GF-D8 (cell line): ENCODE data around the gene ANGPT4.
"Not testable (repeated sequence)": the region's sequence is repeated elsewhere in the genome, so short reads cannot be mapped to it uniquely, and the experiment has no call there.

Experiments
- DNase-seq: peaks from one replicate; lab custom pipeline; 2025; lab: John Stamatoyannopoulos, UW

The ANGPT4 gene

DNA sequence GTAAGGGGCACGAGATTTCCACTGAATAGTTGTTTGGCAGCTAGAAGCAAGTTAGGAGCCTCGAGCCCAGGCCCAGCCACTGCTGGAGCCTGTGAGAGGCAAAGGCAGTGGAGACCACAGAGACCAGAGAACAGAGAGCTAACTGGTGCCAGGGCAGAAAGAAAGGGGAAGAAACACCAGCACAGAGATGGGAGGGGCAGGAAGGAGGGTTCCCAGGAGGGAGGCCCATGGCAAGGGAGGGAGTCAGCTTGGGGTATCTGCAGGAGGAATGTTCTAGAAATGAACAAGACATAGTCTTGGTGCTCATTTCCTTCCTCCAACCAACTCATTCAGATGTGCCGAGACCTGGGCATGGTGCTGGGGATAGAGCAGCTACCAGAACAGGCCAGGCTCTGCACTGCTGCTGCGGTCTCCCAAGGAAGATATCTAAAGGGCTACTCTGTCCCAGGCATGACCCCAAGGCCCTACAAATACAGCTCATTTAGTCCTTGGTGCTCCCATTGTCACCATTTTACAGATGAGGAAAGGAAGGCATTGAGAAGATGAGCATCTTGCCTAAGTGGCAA lies 10.7 kb downstream of the ANGPT4 start:
- peak; percentile 29 for DNase-seq

DNA sequence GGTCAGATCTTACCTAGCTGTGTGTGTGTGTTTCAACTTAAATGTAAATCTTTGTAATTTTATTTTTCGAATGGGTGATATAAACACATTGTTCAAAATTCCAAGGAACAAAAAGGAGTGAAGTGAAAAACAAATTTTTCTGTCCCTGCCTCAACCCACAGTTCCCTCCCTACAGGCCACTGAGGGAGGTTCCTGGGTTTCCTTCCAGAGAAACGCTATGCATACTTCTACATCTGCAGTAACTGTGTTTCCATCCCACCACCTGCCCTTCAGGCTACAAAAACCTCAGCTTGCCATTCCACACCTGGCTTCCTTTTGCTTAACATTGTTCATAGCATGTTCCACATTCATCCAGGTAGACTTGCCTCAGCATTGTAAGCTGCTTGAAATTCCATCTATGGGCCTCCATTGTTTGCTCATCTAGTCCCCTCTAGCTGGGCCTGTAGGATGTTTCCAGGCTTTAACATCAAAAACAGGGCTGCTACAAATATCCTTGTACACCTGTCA lies 12.0 kb downstream of the ANGPT4 start:
- DNase-seq, result no peak

DNA sequence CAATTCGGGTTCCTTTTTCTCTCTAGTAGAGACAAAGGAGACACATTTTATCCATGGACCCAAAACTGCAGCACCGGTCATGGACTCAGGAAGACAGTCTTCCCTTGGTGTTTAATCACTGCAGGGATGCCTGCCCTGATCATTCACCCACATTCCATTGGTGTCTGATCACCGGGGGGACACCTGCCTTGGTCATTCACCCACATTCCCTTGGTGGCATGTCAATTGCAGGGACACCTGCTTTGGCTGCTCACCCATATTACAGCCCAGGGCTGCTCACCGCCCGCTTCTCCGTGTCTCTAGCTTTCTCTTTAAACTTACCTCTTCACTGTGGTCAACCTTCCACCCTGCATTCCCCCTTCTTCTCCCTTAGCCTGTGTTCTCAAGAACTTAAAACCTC lies 18.7 kb downstream of the ANGPT4 start:
- not testable (repeated sequence) for DNase-seq

DNA sequence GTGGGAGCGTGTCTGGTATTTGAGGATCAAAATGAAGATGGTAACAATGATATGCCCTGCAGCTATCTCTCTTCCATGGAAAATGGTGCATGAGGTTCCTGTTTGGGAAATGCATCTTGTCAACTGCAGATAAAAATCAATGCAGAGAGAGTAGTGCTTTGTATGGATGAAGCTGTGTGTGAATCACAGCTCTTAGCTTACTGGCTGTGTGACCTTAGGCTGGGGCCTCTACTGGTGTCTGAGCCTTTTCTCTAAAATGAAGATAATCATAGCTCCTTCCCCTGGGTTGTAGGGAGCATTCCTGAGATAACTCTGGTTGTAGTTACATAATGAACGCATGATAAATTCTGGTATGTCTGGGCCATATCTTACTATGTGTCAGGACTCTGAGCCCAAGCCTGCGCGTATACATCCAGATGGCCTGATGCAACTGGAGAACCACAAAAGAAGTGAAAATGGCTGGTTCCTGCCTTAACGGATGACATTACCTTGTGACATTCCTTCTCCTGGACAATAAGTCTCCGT lies 19.6 kb downstream of the ANGPT4 start:
- DNase-seq, result no peak

DNA sequence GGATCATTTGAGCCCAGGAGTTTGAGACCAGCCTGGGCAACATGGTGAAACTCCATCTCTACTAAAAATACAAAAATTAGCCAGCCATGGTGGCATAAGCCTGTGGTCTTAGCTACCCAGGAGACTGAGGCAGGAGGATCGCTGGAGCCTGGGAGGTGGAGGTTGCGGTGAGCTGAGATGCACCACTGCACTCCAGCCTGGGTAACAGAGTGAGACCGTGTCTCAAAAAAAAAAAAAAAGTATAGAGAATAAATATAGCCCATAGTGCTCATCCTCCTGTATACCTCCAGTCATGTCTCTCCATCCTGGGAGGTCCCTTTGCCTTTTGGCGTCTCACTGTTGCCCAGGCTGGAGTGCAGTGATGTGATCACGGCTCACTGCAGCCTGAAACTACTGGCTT lies 23.8 kb downstream of the ANGPT4 start:
- not testable (repeated sequence) for DNase-seq

DNA sequence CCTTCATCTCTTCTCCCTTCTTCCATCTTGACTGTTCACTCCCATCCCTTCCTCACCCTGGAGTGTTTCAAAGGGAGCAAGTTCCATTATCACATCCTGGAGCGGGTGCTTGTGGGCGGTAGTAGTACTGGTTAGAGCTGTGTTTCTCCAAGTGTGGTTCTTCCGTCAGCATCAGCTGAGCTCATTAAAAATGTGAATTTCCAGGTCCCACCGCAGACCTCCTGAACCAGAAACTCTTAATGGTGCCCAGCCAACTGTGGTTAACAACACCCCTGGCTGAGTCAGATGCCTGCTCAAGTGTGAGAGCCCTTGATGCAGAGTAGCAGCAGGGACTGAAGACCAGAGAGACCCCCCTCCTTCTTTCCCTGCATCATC lies 24.4 kb downstream of the ANGPT4 start:
- no peak for DNase-seq

DNA sequence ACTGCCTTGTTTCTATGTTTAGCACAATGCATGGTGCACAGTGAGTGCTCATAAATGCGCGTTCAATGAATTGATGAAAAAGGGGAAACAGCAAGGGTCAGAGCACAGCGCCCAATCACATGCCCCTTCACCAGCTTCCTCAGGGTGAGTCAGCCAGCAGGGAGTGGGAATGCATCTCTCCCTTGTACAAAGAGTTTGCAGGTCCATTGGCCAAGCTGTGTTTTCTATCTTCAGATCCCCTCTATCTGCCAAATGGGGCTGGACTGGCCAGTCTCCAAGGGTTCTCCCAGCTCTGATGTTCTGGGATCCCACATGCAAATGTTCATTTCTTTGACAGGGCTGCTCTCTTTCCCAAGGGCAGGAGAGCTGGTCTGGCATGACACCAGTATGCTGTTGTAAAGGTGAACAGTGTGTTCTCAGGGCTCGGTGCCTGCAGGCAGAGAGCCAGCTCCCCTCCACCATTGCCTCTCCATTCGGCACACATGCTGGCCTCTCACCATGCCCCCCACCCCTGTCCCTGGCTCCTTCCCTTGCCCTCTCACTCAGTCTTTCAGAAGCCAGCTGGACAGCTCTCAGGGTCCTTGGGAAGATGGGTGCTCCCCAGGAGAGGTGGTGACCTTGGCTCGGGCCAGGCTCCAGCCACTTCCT lies 25.0 kb downstream of the ANGPT4 start:
- no peak for DNase-seq

DNA sequence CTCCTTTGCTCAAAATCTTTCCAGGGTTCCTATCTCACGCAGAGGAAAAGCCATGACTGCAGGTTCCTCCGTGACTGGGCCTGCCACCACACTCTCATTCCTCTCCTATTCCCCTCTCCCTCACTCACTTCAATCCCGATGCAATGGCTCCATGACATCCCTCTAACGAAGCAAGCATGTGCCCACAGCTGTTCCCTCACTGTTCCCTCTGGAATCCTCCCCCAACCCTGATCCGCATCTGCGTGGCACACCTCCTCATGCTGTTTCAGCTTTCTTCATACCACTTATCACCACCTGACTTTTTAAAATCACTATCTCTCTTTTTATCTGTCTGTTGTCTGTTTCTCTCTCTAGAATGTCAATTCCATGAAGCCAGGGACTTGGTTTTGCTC lies 25.5 kb downstream of the ANGPT4 start:
- DNase-seq, result no peak

DNA sequence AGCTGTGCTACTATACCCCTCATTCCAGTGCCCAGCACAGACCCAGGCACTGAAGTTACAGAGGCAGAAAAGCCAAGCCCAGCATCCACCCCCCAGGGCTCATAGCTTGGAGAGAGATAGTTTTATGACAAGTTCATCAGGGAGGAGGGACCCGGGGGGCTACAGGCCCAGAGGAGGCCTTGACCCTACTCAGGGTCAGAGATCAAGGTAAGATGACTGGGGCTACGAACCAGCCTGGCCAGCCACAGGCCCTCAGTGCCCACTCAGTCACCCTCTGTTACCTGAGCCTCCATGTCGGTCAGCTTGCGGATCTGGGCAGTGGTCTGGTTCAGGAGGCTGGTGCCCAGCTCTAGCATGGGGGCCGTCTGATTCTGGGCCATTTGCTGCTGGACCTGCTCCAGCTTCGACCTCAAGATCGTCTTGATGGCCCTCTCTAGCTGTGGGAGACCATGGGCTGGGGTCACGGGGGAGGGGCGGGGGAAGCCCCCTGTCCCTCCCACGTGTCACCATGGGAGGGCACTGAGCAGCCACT lies 26.1 kb downstream of the ANGPT4 start:
- DNase-seq, result no peak

DNA sequence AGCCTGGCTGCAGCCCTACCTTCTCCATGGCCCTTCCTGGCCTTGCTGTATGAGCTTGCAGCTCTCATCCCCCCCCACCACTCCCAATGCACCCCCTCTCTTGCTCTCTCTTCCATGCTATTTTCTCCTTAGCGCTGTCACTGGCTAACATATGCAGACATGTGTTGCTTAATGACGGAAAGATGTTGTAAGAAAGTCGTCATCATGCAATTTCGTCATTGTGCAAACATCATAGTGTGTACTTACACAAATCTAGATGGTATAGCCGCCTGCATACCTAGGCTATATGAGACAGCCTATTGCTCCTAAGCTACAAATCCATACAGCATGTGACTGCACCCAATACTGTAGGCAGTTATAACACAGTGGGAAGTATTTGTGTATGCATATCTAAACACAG lies 27.0 kb downstream of the ANGPT4 start:
- no peak for DNase-seq

DNA sequence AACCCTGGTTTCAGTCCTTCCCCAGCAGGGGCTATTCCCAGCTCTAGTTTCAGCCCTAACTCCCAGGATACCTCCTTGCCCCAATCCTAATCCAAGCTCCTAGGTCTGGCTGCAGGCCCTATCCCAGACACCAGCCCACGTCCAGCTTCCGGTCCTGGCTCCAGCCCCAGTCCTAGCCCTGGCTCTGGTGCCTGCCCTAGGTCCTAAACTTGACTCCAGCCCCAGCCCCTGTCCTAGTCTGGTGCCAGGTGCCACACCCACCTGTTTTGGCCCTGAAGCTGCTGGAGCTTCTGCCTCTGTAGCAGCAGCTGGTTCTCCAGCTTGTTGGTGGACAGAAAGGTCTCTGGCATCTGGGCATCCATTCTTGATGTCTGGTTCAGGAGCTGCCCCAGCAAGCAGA lies 28.1 kb downstream of the ANGPT4 start:
- DNase-seq, result no peak

DNA sequence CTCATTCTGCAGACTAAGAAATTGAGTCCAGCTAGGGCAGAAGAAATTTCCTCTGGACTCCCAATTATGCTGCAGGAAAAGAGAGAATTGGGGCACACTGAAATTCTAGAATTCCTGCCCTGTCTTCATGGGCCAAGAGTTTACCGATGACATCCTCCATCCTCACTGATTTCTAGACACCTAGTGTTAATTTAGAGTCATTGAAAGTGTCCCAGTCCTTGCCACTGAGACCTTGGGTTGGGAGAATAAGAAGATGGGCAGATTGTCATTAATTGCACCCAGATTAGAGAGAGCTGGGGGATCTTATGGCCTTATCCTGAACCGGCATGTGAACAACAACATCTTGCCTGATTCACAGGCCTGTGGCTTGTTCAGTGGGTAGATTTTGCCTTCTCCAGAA lies 29.0 kb downstream of the ANGPT4 start:
- no peak for DNase-seq

DNA sequence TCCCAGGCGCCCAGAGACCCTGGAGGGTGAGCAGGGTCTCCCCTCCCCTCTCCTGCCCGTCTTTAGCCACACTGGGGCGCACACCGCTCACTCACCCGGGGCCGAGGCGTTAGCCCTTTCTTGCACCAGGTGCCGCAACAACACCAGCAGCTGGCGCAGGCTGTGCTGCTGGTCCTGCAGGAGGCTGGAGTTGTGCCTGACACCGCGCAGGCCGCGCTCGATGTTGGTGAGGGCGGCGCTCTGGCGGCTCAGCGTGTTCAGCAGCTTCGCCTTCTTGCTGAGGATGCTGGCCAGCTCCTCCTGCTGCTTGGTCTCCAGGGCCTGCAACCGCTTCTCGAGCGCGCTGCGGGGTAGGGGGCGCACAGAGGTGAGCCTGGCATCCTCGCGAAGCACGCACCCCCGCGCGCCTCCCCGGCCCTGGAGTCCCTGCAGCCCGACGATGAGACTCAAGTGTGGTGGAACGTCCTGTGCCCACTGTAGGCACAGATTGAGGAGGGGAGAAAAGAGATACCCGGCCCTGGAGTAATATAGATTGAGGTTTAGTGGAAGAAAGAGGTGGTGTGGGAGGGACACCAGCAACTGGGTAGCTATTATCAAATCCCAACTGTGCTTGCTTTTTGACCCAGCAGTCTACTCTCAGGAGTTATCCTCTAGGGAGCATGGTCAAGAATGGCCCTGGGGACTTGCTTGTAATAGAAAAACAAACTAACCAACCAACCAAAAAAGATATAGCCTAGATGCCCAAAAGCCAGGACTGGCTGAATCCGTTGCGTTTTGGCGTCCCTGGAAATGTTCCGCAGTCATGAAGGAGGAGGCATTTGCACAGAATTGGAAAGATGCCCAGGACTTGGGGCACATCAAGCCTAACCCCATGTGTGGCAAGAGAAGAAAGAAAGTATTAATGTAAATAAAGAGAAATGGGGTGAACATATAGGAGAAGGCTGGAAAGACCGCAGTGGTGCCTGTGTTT lies 30.9 kb downstream of the ANGPT4 start:
- no peak for DNase-seq

DNA sequence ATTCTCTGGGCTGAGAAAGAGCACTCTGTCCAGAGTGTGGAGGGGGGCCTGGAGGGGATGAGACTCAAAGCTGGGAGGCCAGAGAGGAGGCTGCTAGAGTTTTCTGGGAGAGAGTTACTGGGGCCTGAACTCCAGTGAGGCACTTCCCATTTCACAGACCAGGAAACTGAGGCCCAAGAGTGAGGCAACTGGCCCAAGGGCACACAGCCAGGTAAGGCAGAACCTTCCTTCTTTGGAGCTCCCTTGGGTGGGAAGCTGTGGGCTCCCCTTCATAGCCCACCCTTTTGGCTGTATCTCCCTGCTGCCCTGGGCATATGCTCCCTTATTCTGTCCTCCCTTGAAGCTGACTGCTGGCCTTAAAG lies 34.4 kb downstream of the ANGPT4 start:
- DNase-seq, result no peak

DNA sequence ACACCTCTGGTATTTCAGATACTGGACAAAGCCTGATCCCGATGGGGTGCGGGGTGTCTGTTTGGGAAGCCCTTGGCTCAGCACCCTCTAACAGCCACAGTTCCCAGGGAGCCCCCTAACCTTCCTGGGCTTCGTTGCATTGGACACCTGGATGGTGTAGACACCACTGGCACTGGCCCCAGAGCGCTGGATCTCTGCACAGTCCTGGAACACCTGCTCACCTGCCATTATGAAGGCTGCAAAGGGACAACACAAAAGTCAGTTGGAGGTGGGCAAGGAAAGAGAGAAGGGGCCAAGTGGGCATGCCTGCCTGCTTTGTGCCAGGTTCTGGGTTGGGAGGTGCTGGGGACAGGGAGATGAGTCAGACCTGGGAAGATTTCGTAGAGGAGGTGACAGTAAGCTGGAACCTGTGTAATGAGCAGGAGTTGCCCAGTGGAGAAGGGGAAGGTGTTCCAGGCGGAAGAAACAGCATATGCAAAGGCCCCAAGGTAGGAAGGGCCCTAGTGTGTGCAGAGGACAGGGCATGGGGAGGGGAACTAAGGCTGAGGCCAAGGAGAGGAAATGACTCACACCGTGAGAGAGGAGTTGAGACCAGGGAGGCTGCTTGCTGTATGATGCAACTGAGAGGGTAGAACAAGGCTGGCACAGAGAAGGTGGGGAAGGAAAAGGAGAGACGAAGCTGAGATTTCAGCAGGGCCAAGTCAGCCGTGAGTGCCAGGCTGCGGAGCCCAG lies 34.9 kb downstream of the ANGPT4 start:
- DNase-seq, result no peak

DNA sequence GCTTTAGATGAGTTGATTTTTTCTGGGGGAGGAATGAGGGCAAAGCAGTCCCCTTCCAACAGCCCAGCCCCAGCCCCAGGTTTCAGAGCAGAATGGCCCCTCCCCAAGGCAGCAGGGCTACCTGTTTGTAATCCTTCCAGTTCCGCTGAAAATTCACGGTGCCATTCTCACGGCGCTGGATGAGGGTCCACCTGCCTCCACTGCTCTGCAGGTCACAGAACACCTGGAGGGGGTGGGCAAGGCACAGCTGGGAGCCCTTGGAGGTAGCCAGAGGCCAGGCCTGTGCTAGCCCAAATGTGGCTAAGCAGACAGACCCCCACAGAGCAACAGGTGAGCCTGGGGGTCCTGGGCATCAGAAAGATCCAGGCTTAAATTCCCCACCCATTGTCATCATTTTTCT lies 36.5 kb downstream of the ANGPT4 start:
- no peak for DNase-seq

DNA sequence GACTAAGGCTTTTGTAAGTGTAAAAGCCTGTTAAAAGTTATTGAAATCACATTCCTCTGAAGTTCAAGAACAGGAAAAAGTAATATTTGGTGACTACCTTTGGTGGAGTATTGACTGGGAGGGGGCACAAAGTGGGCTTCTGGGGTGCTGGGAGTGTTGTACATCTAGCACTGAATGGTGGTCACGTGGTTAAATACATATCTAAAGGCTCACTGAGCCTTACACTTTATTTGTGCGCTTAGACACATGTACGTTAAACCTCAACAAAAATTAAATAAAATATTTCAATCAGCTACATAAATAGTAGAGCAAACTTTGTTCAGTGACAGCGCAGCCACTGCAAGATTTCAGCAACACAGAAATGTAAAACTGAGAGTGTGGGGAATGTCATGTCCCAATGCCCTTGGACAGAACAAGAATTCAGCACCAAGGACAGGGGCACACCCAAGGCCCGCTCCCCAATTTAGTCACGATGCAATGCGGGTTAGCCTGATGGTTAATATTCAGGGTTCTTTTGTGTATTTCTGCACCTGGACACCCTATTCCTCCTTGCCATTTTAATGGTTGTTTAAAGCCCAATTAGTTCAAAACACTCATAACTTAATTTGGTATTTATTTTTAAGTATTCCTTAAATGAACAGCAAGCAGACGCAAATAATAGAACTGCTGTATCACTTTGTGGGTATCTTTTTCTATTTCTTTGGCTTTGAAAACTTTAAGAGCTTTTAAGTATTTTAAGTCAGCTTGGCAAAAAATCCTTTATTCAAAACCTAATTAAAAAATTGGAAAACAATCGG lies 37.4 kb downstream of the ANGPT4 start:
- DNase-seq, result no peak

DNA sequence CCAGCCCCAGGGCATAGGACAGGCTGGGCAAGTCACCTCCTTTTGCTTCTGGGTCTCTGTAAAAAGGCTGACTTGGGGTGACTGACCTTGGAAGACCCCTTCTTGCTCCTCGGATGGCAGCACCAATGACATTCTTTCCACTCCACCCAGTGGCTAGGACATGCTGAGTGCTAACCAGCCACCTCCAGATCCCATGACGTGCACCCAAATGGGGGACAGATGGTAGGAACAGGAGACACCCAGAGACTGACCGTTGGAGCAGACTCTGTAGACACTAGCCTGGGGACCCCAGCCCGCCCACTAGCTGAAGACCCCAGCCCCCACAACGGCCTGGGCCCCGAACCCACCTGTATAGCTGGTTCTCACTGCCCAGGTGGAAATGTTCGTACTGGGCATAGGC lies 38.3 kb downstream of the ANGPT4 start:
- DNase-seq, result no peak

DNA sequence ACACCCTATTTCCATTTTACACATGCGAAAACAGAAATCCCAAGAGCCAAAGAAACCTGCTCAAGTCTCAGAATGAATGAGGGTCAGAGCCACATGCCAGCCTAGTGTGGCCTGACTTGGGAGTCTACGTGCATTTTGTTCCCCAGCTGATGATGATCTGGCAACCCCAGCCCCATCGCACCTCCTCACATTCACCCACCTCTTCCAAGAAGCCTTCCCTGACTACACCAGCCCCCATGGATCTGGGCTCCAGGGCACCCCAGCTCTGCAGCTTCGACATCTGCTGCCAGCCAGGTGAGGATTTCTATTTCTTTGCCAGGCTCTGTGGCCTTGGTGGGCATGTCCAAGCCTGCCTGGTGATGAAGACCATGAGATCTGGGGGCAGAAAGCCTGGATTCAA lies 41.0 kb downstream of the ANGPT4 start:
- no peak for DNase-seq

DNA sequence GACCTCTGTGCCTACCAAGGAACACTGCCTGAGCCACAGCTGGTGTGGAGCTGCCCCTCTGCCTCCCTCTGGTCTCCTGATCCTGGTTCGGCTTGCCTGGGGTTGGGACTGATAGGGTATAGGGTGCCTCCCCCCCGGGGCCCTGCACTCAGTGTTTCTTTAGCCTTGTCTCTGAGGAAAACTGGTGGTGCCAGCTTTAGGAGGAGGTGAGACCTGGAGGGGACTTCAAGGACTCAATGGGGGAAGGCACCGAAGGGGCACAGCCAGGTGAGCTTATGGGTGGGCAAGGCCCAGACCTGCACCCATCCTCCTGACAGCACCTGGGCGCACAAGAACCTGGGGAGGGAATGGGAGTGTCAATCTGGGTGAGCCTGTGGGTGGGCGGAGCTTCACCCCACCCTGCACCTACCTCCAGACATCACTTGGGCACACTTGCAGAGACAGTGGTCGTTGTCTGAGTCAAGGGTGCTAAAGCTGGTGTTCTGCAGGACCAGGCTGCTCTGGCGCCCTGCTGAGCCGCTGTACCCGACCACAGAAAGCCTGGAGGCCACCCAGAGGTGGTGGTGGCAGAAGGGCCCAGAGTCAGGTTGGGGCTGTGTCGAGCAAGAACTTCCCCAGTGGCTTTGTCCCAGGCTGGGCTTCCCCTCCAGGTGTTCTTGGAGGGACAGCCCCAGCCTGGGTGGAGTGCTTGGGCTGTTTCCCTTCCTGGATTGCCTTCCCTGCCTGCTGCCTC lies 42.1 kb downstream of the ANGPT4 start:
- DNase-seq, result no peak
